ENCODE measurements around the gene LILRA1.
"Not testable (repeated sequence)": the region's sequence is repeated elsewhere in the genome, so short reads cannot be mapped to it uniquely, and the experiment has no call there.

Gene LILRA1

GRCh38 chr19:54627912-54628311, 34.5 kb downstream of the LILRA1 start:
- not testable (repeated sequence) for DNase-seq

DNA sequence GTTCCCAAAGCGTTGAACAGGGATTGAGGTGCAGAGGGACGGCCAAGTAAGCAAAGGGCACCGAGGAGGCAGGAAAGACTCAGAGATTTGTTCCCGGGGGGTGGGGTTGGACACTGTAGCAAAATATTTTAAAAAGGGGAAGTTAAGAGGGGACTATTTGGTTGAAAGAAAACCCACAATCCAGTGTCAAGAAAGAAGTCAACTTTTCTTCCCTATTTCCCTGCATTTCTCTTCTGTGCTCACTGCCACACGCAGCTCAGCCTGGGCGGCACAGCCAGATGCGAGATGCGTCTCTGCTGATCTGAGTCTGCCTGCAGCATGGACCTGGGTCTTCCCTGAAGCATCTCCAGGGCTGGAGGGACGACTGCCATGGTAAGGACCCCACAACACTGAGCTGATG, 36.8 kb downstream of the LILRA1 start, which contains the start of gene LILRB1:
Gene LILRB1 (plus strand): TSS at position 223 of the 400 bp plus-strand sequence. CDS start 590 bp downstream, outside the sequence.
- DNase-seq: not testable (repeated sequence)

DNA sequence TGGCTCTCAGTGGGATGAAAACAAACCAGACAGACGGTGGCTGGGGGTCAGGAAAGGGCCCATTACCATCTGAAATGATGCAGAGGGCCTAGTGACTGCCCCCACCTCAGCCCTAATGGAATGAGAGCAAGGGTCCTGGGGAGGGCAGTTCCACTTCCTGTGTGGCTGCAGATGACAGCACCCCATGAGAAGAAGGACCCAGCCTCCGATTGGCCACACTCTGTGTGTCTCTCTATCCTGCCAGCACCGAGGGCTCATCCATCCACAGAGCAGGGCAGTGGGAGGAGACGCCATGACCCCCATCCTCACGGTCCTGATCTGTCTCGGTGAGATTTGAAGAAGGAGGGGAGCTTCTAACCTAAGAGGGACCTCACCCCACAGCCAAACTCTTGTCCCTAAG, 37.4 kb downstream of the LILRA1 start:
- DNase-seq: no peak

GRCh38 chr19:54631489-54632337, 38.3 kb downstream of the LILRA1 start:
- DNase-seq: not testable (repeated sequence)

- DNase-seq: not testable (repeated sequence)
Observed at GRCh38 chr19:54632517-54632916, 39.1 kb downstream of the LILRA1 start.

DNA sequence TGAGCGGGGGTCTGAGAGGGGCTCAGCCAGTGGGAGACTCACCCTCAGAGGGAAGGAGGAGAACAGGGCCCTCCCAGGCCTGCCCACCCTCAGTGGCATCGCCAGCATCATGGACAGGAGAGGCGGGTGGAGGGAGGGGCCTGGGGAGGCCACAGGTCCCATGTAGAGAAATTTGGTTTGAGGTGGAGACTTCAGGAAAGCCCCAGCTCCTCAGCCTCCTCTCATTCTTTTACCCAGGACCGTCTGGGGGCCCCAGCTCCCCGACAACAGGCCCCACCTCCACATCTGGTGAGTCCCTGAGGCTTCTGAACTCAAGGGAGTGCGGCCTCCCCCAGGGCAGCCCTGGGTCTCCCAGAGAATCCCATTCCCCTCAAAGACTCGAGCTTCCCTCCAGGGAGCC, 40.0 kb downstream of the LILRA1 start:
- no peak for DNase-seq

GRCh38 chr19:54636081-54636480, 42.6 kb downstream of the LILRA1 start:
- DNase-seq: not testable (repeated sequence)

- no peak for DNase-seq
Observed at GRCh38 chr19:54638683-54639082, 45.3 kb downstream of the LILRA1 start.

- DNase-seq: not testable (repeated sequence)
Observed at GRCh38 chr19:54642953-54643352, 49.5 kb downstream of the LILRA1 start.

- DNase-seq: not testable (repeated sequence)
Observed at GRCh38 chr19:54643583-54643982, 50.2 kb downstream of the LILRA1 start.

GRCh38 chr19:54644056-54644455, 50.6 kb downstream of the LILRA1 start:
- no peak for DNase-seq

GRCh38 chr19:54646331-54646841, 53.0 kb downstream of the LILRA1 start:
- no peak for DNase-seq

GRCh38 chr19:54648129-54648528, 54.7 kb downstream of the LILRA1 start:
- DNase-seq: no peak

DNA sequence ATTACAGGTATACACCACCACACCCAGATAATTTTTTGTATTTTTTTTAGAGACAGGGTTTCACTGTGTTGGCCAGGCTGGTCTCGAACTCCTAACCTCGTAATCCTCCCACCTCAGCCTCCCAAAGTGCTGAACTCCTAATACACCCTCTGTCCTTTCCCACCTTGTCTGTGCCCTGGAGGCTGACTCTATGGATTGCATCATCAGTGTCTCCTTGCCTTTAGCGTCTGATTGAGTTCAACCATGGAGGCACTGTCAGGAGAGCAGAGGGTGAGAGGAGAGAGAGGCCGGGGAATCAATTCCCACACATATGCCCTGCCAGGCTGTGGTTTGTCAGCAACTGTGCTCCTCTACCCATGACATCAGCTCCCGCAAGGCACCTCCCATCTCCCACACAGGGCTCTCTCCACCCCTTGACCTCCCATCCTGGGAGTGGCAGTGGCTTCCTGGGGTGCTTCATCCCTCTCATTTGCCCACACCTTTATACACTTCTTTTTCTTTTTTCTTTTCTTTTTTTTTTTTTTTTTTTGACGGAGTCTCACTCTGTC, 56.8 kb downstream of the LILRA1 start:
- no peak for DNase-seq

All from amniotic stem cell (primary cell).